Skeletal muscle satellite cell (primary cell): ENCODE measurements around the gene TMOD4.
A peak's percentile ranks its signal among the peaks of the same experiment; 100 is the strongest.

Experiments used
- H3K27me3 ChIP-seq: 2 replicates; pipeline ENCODE4 v1.7.0; 2013; ENCODE audit warnings: low read length; ENCODE audit not compliant: control insufficient read depth, insufficient read depth
- H3K36me3 ChIP-seq: 2 replicates; pipeline ENCODE4 v1.7.0; 2013; ENCODE audit warnings: mild to moderate bottlenecking, control low read depth, low read length; ENCODE audit not compliant: insufficient read depth
- H3K4me1 ChIP-seq: 2 replicates; pipeline ENCODE4 v1.7.0; 2013; ENCODE audit warnings: low read length; ENCODE audit not compliant: control insufficient read depth, insufficient read depth
- H3K4me2 ChIP-seq: 2 replicates; pipeline ENCODE4 v1.7.0; 2013; ENCODE audit warnings: mild to moderate bottlenecking, low read length
- H3K4me3 ChIP-seq: 2 replicates; pipeline ENCODE4 v1.7.0; 2013; ENCODE audit warnings: low read length
- H3K9ac ChIP-seq: 2 replicates; pipeline ENCODE4 v1.7.0; 2013; ENCODE audit warnings: mild to moderate bottlenecking, low read depth, low read length, moderate library complexity
- H3K9me3 ChIP-seq: replicated peaks from 2 replicates; pipeline ENCODE4 v1.7.0; 2013; ENCODE audit warnings: mild to moderate bottlenecking, control low read depth, low read length

Gene TMOD4

DNA sequence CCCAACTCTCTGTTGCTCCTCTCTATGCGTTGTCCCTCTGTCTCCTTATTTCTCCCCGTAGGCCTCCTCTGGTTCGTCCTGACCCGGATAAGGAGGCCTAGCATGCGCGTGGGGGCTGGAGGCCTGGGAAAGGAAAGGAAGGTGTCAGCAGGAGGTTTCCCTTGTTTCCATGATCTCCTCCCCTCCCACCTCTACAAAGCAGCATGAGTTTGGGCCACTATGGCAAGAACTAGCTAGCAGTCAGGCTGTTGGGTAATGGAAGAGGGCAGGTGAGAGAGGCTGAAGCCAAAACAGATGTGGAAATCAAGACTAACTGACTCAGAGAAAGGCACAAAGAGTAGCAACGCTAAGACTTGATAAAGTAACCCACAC, 28.7 kb downstream of the TMOD4 start:
- Histone ChIP-seq H3K4me1 (peaks cover 25% of the 10 kb centered on the region), H3K4me2 (peak overlapping the region; percentile 91), H3K9ac (peak overlapping the region; percentile 69), H3K9me3 (no peaks in the 10 kb centered on the region), H3K4me3 (peak overlapping the region; percentile 79), H3K36me3 (no peaks in the 10 kb centered on the region), H3K27me3 (no peaks in the 10 kb centered on the region)

DNA sequence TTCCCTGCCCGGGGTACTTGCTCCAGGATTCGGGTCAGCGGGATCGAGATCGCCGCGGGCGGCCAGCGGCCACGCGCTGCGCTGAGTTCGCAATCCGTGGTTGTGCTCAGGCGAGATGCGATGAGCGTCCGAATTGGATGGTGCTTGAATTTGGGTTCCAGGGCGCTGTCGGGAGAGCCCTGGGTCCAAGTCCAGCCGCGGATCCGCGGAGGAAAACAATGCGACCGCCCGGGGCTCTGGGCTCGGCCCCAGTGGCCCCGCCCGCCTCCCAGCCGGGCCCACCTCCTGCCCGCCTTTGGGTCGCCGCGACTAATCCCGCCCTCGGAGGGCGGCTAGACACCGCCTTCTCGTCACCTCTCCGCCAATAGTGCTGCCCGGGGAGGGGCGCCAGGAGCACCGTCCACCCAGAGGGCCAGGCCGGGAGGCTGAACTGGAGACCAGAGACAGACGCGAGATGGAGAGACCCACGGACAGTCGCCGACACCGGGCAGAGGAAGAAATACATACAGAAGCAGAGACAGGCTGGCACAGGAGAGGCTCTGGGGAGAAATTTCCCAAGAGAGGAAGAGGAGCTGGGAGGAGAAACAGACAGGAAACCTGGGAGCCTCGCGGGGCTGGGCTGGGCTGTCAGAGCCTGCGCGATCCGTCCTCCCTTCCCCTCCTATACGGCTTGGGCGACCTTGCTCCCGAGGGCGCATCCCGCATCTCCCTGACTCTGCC, 29.2 kb downstream of the TMOD4 start, which contains the start of gene SEMA6C:
Gene SEMA6C, minus strand, starts transcription at position 220 of the 720 bp plus-strand sequence. CDS start 4,010 bp downstream, outside the sequence.
- H3K9ac ChIP-seq, result peak within 1 kb of the TSS; percentile 69
- H3K4me1 ChIP-seq, result peaks cover 25% of the 10 kb centered on the region
- no peaks in the 10 kb centered on the region for H3K9me3 ChIP-seq
- peak within 1 kb of the TSS; percentile 79 for H3K4me3 ChIP-seq
- no peaks in the 10 kb centered on the region for H3K36me3 ChIP-seq
- H3K27me3 ChIP-seq, result no peaks in the 10 kb centered on the region
- H3K4me2 ChIP-seq, result peak within 1 kb of the TSS; percentile 91

DNA sequence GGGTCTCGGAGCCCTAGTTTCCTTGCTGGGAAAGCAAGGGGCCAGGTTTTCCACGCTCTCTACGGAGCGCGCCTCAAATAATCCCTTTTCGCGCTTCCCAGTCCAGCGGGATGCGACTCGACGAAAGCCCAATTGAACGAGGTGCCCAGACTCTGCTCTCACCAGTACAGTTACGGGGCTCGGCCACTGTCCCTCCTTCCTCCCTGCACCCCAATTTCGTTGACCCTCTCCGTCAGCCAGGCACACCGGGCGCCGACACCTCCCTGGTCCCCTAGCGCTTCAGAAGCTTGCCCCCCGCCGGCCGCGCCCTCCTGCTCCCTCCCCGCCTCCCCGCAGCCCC, 29.7 kb downstream of the TMOD4 start:
- H3K27me3 ChIP-seq, result no peaks in the 10 kb centered on the region

DNA sequence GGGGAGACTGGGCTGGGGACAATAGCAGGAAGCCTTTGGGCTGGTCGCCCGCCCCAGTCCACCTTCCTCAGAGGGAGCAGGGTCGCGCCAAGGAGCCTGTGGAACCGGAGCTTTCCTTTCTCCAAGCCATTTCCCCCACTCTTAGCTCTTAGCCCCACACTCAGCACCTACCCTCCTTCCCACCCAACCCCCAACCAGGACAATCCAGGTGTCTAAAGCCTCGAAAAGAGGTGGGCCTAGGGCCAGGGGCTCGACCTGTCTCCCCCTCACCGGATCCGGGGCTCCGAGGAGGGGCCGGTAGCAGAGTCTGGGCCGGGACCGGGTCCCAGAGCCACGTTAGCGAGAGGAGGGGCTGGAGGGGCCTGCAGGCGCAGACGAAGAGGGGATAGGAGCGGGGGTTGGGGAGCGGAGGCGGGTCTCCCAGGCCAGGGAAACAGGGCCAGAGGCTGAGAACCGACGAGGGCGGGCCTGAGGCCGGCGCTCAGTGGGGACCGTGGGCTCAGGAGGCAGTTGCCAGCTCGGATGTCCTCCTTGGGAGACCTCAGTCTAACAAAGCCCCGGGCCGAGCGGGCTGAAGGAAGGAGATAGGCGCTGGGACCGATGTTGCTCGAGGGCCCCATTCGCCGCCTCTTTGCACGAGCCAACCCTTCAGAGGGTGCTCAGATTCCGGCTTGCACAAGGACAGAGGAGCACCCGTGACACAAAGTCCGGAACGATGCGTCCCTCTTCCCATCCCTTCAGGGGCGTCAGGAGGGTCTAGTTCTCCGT, 30.3 kb downstream of the TMOD4 start:
- H3K4me2 ChIP-seq, result peak overlapping the region; percentile 91
- peaks cover 25% of the 10 kb centered on the region for H3K4me1 ChIP-seq
- H3K27me3 ChIP-seq, result no peaks in the 10 kb centered on the region
- H3K4me3 ChIP-seq, result peak overlapping the region; percentile 79
- H3K9ac ChIP-seq, result peak overlapping the region; percentile 69
- H3K9me3 ChIP-seq, result no peaks in the 10 kb centered on the region
- no peaks in the 10 kb centered on the region for H3K36me3 ChIP-seq

More for the DNA sequence above, 29.7 kb downstream of the TMOD4 start:
- H3K4me2 ChIP-seq, result peak overlapping the region; percentile 91
- no peaks in the 10 kb centered on the region for H3K9me3 ChIP-seq
- H3K4me3 ChIP-seq, result peak overlapping the region; percentile 79
- peaks cover 25% of the 10 kb centered on the region for H3K4me1 ChIP-seq
- H3K9ac ChIP-seq, result peak overlapping the region; percentile 69
- no peaks in the 10 kb centered on the region for H3K36me3 ChIP-seq

DNA sequence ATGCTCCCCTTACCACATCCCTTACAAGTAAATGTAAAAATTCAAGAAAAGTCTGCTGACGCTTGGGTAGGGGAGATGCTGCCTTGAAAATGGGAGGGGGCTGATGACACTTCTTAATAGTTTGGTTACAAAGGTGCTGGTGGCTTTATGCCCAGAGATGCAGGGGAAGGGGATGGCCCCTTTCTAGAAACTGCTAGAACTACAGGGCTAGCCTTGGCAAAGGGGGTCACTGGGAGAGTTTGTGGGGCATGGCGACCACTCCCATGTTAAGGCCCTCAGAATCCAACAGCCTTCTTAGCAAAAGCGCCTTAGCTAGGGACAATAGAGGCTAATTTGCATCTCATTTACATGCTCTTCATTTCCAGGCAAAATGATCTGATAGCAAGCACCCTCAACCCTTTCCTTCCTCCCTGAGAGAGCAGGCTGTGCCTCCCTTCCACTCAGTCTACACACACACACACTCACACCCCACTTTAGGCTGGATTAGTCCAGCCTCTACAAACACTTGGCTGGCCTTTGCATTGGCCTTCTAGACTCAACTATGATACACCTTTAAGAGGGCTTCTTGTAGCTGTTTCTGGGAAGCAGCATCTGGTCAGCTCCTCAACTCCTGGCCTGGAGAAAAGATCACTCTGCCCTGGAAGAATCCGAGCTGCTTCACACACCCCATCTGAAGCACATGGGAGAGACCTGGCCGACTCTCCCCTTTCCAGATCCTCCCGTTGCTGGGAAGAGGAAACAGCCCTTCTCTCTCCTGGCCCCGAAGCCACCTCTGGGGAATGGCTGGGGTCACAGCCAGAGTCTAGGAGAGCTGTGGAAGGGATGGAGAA, 31.1 kb downstream of the TMOD4 start:
- Histone ChIP-seq H3K9ac (no peak overlapping the region), H3K27me3 (no peaks in the 10 kb centered on the region), H3K9me3 (no peaks in the 10 kb centered on the region), H3K4me2 (peak overlapping the region; percentile 91), H3K4me3 (no peak overlapping the region), H3K36me3 (no peaks in the 10 kb centered on the region), H3K4me1 (peaks cover 25% of the 10 kb centered on the region)

DNA sequence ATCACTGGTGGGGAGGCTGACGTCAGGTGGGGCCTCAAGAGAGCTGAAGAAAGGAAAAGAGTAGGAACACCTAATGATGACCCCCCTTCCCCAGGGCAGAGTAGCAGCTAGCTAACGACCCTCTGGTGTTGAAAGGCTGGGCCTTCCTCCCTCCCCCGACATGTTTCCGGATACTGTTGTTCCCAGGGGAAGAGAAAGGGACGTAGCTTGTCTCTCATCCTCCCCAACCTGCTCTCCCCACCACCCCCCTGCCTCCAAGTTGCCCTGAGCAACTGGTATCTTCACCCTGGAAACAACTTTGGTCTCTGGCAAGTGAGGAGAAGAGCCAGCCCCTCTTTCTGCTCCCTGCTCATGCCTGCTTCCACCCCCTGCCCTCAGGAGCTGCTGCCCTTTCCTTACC, 31.8 kb downstream of the TMOD4 start:
- Histone ChIP-seq H3K27me3 (no peaks in the 10 kb centered on the region), H3K9ac (no peak overlapping the region), H3K9me3 (no peaks in the 10 kb centered on the region)

DNA sequence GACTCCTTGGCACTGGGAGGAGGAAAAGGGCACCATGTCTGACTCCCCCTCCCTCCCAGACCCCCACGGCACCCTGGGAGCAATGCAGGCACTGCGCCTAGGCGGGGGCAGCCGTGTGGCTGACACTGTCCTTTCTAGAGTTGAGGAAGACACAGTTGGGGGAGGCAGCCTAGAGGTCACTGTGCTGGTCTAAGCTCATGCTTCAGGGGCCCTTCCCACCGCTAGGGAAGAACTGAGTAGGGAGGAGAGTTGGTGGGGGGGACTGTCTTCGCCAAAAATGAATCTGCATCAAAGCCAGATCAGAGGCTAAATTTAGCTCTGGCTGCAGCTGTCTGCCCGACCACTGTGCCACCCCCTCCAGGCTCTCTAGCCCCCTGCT, 32.7 kb downstream of the TMOD4 start:
- no peaks in the 10 kb centered on the region for H3K27me3 ChIP-seq
- no peak overlapping the region for H3K9ac ChIP-seq
- H3K4me3 ChIP-seq, result no peak overlapping the region
- no peaks in the 10 kb centered on the region for H3K9me3 ChIP-seq
- peaks cover 25% of the 10 kb centered on the region for H3K4me1 ChIP-seq
- H3K4me2 ChIP-seq, result no peak overlapping the region
- no peaks in the 10 kb centered on the region for H3K36me3 ChIP-seq

More for the DNA sequence above, 31.8 kb downstream of the TMOD4 start:
- H3K36me3 ChIP-seq, result no peaks in the 10 kb centered on the region
- no peak overlapping the region for H3K4me2 ChIP-seq
- peaks cover 25% of the 10 kb centered on the region for H3K4me1 ChIP-seq
- no peak overlapping the region for H3K4me3 ChIP-seq

DNA sequence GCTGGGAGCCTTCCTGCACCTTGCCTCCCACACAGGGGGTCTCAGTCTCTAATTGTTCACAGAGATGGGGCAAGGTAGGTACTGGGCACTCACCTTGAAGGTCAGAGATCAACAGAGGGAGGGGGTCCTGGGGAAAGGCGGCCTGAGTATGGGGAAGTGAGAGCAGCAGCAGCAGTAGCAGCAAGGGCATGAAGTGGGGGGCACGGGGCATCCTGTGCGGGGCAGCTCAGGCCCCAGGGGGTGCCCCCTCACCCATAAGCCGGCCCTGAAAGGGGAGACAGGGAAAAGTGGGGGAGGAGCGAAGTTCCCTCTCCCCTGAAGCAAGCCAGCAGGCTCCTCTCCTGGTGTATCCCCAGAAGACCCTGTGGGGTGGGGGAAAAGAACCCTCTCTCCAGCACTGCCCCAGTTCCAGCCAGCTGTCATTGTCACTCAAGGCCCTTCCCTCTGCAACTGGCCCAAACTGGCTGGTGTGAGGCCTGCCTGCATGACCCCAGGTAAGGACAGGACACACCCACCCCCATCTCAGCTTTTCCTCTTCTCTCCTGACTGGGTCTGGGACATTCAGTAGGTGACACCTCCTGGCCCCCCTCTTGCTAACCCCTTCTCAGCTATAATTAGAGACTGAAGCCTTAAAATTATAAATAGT, 33.2 kb downstream of the TMOD4 start:
- Histone ChIP-seq H3K9ac (no peak overlapping the region), H3K4me2 (no peak overlapping the region), H3K9me3 (no peaks in the 10 kb centered on the region), H3K4me3 (no peak overlapping the region), H3K36me3 (no peaks in the 10 kb centered on the region), H3K4me1 (peaks cover 25% of the 10 kb centered on the region), H3K27me3 (no peaks in the 10 kb centered on the region)

DNA sequence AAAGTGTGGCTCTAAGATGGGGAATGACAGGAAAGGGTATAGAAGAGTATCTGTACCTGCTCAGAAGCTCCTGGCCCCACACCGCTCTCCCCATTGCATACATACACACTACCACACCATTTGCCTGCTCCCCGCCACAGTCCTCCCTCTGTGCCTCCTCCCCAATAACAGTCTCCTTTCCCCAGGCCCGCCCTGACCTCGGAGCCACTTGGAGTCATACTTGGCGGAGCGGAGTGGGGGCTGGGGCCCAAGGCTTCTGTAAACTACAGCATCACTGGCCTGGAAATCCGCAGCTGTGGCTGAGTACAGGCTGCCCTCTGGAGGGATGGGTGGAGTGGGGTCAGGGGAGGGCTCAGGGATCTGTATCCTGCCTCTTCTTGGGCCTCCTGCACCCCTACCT, 38.0 kb downstream of the TMOD4 start:
- H3K9me3 ChIP-seq, result no peaks in the 10 kb centered on the region
- H3K36me3 ChIP-seq, result no peaks in the 10 kb centered on the region
- H3K4me3 ChIP-seq, result no peak overlapping the region
- no peaks in the 10 kb centered on the region for H3K27me3 ChIP-seq
- H3K9ac ChIP-seq, result no peak overlapping the region
- H3K4me2 ChIP-seq, result no peak overlapping the region
- H3K4me1 ChIP-seq, result peaks cover 2% of the 10 kb centered on the region

DNA sequence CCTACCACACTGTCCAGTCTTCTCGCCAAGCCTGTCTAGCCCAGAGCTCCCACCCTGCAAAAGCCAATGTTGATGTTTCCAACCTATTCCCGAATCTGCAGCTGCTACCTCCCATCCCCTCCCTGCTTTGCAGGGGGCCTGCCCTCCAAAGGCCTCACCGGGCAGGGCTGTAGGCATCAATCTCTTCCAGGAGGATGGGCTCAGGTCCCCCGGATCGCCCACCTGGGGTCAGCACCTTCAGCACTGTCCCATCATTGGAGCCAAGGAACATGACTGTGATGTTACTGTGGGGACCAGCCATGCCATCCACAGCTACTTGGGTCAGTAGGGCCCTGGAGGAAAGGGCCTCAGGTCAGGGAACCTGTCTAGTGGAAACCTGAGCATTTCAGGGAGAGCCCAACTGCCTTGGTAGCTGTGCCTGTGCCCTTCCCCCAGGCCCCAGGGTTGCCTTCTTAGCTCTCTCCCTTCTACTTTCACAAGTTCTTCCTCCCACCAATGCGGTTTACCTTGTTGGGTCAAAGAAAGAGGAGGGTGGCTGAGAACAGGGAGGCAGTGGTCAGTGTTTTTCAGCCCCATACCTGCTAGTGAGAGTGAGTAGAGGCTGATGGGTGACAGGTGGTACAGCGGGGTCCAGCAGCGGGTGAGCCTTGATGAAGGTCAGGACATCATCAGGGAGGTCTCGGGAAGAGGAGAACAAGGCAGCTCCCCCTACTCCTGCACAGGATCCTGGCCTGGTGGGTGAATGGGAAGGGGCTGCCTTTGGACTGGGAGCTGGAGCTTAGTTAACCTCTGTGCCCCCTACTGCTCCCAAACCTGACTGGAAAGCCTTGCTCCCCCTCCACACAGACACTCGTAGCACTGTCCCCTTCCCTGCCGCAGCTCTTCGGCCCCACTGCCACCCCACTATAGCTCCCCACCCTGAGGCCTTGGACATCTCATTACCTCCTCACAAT, 40.1 kb downstream of the TMOD4 start:
- Histone ChIP-seq H3K27me3 (no peaks in the 10 kb centered on the region), H3K4me2 (no peak overlapping the region), H3K36me3 (no peaks in the 10 kb centered on the region), H3K4me3 (no peak overlapping the region), H3K9me3 (no peaks in the 10 kb centered on the region), H3K9ac (no peak overlapping the region), H3K4me1 (no peaks in the 10 kb centered on the region)
